ENCODE data around the gene SDK2. TPM values are rescaled to one million over a fixed set of nuclear protein-coding genes. Genes with fewer than 3 reads are reported as not detected.

SDK2 gene
- polyA plus RNA-seq, 1 experiment, result 0.04 TPM

DNA sequence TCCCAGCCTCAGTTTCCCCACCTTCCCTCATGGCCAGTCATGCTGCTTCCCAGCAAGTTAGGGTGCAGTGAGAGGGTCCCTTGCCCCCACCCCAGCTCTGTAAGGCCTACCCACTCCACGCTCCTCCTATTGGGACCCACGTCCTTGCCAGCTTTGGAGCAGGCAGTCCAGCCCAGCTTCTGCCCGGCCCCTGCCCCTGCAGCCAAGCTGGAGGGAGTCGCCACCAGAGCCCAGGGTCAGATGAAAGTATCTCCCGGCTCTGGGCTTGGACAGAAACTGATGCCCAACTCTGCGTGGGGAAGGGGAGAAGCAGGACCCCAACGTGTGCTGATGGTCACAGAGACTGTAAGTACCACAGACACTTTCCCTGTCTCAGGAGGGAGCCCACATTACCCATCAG lies 32.6 kb downstream of the SDK2 start:
- CTCF ChIA-PET, result no interaction called here
- Histone ChIP-seq H3K4me3 (ENCODE audit: low read depth, low read length) (no peak overlapping the region), H3K36me3 (ENCODE audit: control insufficient read depth, insufficient read depth, low read length) (no peaks in the 10 kb centered on the region), H3K27me3 (ENCODE audit: control insufficient read depth, insufficient read depth, low read length) (no peaks in the 10 kb centered on the region)
- TF ChIP-seq, protein P1, sequence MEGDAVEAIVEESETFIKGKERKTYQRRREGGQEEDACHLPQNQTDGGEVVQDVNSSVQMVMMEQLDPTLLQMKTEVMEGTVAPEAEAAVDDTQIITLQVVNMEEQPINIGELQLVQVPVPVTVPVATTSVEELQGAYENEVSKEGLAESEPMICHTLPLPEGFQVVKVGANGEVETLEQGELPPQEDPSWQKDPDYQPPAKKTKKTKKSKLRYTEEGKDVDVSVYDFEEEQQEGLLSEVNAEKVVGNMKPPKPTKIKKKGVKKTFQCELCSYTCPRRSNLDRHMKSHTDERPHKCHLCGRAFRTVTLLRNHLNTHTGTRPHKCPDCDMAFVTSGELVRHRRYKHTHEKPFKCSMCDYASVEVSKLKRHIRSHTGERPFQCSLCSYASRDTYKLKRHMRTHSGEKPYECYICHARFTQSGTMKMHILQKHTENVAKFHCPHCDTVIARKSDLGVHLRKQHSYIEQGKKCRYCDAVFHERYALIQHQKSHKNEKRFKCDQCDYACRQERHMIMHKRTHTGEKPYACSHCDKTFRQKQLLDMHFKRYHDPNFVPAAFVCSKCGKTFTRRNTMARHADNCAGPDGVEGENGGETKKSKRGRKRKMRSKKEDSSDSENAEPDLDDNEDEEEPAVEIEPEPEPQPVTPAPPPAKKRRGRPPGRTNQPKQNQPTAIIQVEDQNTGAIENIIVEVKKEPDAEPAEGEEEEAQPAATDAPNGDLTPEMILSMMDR (IDR thresholded peaks at IDR 0.05; ENCODE audit: insufficient read depth, low read depth, low read length), result no peak
- POLR2A ChIA-PET, result no interaction called here
- DNase-seq (ENCODE audit: low read depth), result no peak

DNA sequence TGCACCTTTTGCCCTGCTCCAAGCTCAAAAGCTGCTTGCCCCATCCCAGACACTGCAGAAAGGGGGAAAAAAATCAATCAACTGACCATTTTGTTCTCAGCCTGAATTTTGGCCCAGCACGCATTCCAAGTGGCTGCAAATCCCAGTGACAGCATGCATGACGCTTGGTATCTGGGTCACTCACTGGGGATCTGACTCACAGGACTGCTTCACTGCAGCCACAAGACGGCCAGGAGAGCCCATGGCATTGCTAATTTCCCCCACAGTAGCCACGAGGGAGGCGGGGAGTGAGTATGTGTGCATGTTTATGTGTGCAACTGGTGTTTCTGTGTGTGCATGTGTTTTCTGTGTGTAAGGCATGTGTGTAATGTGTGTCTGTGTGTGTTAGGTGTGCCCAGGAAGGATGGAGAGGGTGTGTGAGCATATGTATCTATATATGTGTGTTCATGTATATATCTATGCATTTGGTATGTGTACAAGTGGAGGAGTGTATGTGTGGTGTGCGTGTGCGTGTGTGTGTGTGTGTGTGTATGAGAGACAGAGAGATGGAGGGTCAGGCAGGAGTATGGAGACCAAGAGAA lies 33.8 kb downstream of the SDK2 start:
- no peak for DNase-seq (ENCODE audit: low read depth)
- POLR2A ChIA-PET, result no interaction called here
- CTCF ChIA-PET, result no interaction called here
- TF ChIP-seq, protein P1 (IDR thresholded peaks at IDR 0.05; ENCODE audit: insufficient read depth, low read depth, low read length), result no peak
- Histone ChIP-seq H3K36me3 (ENCODE audit: control insufficient read depth, insufficient read depth, low read length) (no peaks in the 10 kb centered on the region), H3K4me3 (ENCODE audit: low read depth, low read length) (no peak overlapping the region), H3K27me3 (ENCODE audit: control insufficient read depth, insufficient read depth, low read length) (no peaks in the 10 kb centered on the region)

DNA sequence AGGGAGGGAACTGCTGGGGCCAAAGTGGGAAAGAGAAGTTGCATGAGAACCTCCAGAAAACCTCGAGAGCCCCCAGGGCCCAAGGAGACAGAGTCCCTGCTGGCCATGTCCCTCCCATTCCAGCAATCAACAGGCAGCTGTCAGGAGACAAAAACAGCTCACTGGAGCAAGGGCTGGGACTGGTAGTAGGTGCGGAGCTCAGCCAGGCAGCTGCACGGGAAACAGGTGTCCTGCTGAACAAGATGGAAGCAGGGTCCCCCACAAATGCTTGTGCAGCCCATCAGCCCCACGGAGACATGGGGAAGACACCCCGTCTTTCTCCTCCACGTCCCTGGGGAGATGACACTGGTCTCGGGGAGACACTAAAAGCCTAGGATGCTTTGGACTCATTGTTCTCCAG lies 34.5 kb downstream of the SDK2 start:
- Histone ChIP-seq H3K36me3 (ENCODE audit: control insufficient read depth, insufficient read depth, low read length) (no peaks in the 10 kb centered on the region), H3K4me3 (ENCODE audit: low read depth, low read length) (no peak overlapping the region), H3K27me3 (ENCODE audit: control insufficient read depth, insufficient read depth, low read length) (no peaks in the 10 kb centered on the region)
- no peak for DNase-seq (ENCODE audit: low read depth)
- TF ChIP-seq, protein P1 (IDR thresholded peaks at IDR 0.05; ENCODE audit: insufficient read depth, low read depth, low read length), result no peak
- POLR2A ChIA-PET, result no interaction called here
- CTCF ChIA-PET, result no interaction called here

GRCh38 chr17:73609060-73609459 lies 35.2 kb downstream of the SDK2 start:
- ChIA-PET CTCF (no interaction called here), POLR2A (no interaction called here)
- H3K27me3 ChIP-seq (ENCODE audit: control insufficient read depth, insufficient read depth, low read length), result no peaks in the 10 kb centered on the region
- no peak overlapping the region for H3K4me3 ChIP-seq (ENCODE audit: low read depth, low read length)
- DNase-seq (ENCODE audit: low read depth), result no peak
- H3K36me3 ChIP-seq (ENCODE audit: control insufficient read depth, insufficient read depth, low read length), result no peaks in the 10 kb centered on the region
- TF ChIP-seq, protein P1 (IDR thresholded peaks at IDR 0.05; ENCODE audit: insufficient read depth, low read depth, low read length), result no peak

GRCh38 chr17:73605444-73605843 lies 38.8 kb downstream of the SDK2 start:
- H3K36me3 ChIP-seq (ENCODE audit: control insufficient read depth, insufficient read depth, low read length), result no peaks in the 10 kb centered on the region
- H3K4me3 ChIP-seq (ENCODE audit: low read depth, low read length), result no peak overlapping the region
- POLR2A ChIA-PET, result no interaction called here
- no peaks in the 10 kb centered on the region for H3K27me3 ChIP-seq (ENCODE audit: control insufficient read depth, insufficient read depth, low read length)
- no peak for DNase-seq (ENCODE audit: low read depth)
- CTCF ChIA-PET, result no interaction called here
- TF ChIP-seq, protein P1 (IDR thresholded peaks at IDR 0.05; ENCODE audit: insufficient read depth, low read depth, low read length), result no peak
